Measurements from ENCODE around the gene ADD1.
A peak's percentile ranks its signal among the peaks of the same experiment; 100 is the strongest.

ADD1 gene

DNA sequence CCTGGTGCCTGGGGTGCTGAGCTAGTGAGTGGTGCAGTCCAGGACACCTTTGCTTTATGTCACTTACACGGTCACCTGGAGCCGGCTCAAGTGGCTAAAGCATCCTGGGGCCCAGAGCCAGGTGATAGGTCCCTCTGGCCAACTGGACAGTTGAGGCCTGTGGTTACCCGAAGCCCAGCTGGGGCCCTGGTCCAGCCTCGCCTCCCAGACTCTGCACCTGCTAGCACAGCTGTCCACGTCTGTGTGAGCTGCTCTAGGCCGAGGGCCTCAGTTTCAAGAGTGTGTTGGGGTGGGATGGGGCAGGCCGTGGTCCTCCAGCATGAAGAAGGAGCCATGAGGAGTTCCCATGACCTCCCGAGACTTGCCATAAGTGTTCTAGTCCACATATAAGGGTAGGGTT, 7.7 kb upstream of the ADD1 start:
- peak; percentile 13 for DNase-seq

DNA sequence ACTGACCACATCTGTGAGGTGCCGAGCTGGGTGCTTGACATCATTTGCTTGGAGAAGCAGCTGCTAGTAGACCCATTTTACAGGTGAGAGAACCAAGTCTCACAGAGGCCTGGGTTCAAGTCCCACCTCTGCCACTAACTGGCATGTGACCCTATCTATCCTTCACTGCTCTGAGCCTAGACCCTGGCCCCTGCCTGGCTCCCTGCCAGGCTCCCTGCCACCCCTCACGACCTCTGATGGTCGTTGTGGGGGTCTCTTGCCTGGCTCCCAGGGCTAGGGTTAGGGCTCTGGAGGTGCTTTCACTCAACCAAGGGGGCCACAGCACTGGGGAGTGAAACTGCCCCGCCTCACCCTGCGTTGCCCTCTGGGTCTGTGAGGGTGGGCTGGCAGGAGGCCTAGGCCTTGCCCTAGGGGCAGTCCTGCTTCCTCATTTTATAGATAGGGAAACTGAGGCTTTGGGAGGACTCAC, 7.2 kb upstream of the ADD1 start:
- peak; percentile 16 for DNase-seq

DNA sequence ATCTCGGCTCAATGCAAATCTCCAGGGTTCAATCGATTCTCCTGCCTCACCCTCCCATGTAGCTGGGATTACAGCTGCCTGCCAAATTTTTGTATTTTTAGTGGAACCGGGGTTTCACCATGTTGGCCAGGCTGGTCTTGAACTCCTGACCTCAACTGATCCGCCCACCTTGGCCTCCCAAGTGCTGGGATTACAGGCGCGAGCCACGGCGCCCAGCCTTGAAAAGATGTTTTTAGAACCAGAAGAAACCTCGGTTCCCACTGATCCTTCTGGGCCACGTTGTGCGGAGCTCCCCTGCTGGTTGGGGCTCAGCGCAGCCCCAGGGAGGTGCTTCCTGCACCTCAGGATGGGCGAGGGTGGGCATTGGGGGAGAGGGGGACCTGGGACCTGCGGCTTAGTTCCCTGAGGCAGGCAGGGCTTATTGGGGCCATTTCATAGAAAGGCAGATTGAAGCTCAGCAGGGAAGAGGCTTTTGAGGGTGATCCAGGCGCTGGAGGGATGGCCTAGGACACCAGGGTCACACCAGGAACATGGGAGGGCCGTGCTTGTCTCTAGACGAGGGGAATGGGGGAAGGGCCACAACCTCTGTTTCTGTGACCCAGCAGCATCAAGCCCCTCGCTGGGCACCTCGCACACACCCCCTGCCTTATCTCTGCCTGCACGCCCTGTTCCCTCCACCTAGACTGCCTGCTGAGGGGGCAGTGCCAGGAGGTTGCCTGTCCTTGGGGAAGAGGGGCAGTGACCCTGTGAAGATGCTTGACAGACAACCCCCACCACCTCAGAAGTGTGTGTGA, 6.3 kb upstream of the ADD1 start:
- DNase-seq: no peak

DNA sequence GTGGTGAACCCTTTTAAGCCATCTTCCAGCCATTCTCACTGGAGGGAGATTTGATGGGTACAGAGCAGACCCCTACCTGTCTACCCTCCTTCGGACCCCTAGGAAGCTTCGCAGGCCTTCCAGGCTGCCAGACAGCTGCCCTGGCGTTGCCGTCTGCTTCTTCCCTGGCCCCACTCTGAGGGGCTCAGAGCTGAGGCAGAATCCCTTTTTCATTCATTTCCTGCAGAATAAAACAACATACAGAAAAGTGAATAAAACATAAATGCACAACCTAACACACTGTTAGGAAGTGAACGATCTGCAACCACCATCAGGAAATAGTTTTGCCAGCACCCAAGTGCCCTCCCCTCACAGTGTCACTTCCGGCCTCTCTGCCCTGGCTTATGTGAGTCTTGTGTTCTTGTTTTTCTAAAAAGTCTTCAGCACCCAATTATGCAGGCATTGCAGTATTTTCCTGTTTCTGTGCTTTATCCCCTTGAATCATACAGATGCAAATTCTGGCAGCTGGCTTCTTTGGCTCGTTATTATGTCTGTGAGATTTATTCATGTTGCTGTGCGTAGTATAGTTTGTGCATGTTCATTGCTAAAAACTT, 5.6 kb upstream of the ADD1 start:
- peak; percentile 69 for DNase-seq

DNA sequence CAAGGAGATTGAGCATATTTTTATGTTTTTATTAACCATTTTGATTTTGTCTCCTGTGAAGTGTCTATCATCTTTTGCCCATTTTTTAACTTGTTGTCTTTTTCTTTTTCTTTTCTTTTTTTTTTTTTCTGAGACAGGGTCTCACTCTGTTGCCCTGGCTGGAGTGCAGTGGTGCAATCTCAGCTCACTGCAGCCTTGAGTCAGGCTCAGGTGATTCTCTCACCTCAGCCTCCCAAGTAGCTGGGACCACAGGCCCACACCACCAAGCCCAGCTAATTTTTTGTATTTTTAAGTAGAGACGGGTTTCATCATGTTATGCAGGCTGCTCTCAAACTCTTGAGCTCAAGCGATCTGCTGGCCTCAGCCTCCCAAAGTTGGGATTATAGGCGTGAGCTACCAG, 4.6 kb upstream of the ADD1 start:
- DNase-seq: no peak

DNA sequence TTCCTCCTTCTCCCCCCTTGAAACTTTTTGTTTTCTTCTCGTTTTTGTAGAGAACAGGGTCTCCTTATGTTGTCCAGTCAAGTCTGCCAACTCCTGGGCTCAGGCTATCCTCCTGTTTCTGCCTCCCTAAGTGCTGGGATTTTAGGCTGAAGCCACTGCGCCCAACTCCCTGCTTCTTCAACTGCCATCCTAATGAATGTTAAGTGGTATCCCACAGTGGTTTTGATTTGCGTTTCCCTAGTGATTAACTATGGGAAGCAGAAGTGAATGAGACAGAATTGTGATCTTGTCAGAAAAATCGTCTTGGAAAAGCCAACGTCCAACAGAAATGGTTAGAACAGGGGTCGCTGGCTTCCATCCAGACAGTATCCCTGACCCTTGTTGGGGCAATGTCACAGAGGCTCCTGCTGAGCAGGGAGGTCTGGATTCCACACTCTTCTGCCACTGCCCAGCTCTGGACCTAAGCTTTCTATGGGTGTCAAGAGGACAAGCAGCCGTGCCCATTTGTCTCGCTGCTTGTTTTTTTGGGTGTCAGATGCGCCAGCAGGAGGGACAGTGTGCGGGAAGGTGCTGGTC, 869 bp upstream of the ADD1 start:
- no peak for DNase-seq

DNA sequence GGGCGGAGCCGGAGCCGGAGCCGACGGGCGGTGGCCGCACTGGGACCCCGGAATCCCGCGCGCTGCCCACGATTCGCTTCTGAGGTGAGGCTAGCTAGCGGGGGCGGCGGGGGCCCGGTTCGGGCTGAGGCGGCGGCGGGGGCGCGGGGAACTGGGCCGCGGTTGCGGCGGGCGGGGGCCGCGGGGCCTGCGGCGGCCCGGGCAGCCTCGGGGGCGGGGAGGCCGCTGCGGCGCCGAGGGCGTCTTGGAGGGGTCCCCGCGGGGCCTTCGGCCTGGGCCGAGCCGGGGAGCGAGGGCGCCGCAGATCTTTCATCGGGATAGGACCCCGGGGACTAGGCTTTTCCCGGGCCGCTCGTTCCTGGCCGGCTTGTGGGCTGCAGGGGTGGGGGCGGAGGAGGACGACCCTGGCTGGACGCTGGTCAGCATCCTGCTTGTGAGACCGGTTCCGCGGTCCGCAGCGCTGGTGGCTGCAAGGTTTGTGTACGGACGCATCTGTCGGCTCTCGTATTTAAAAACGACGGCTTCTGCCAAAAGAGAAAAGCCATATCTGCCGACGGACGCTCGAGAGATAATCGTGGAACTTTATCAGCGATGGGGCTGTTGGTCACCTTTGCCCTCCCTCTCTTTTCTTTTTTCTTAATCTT, 419 bp downstream of the ADD1 start:
- no peak for DNase-seq

DNA sequence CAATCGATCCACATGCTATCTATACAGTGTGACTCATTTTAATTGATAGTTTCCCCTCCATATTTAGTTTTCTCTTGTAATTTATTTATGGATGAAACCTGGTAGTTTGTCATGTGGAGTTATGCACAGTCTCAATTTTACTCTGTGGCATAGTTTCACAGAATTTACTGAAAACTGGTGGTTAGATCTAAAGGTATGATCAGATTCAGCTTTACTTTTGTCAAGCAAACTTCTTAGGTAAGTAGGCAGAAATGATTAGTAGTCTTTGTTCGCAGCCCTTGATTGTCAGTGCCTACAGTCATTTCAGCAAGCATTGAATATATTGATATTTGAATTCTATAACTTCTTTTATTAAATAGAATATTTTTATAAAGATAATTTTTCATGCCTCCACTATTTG, 2.5 kb downstream of the ADD1 start:
- no peak for DNase-seq

DNA sequence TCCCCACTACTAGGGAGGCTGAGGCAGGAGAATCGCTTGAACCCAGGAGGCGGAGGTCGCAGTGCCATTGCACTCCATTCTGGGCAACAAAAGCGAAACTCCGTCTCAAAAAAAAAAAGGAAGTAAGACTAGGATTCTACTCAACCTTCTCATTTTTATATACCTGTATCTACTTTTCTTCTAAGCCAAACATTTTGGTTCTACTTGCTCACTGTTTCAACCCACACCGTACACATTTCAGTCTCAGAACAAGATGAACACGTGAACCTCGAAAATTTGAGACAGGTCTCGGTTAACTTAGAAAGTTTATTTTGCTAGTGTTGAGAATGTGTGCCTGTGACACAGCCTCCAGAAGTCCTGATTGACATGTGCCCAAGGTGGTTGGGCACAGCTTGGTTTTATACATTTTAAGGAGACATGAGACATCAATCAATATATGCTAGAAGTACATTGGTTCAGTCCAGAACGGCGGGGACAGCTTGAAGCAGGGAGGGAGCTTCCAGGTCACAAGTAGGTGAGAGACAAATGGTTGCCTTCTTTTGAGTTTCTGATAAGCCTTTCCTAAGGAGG, 3.7 kb downstream of the ADD1 start:
- no peak for DNase-seq

DNA sequence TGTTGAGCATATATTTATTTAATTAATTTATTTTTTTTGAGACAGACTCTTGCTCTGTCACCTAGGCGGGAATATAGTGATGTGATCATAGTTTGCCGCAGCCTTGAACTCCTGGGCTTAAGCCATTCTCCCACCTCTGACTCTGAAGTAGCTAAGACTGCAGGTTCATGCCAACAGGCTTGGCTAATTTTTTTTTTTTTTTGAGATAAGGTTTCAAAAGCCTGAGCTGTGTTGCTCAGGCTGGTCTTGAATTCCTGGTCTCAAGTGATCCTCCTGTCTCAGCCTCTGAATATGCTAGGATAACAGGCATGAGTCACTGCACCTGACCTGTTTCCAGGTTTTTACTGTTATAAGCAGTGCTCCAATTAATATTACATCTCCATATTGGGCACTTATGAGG, 4.8 kb downstream of the ADD1 start:
- no peak for DNase-seq

DNA sequence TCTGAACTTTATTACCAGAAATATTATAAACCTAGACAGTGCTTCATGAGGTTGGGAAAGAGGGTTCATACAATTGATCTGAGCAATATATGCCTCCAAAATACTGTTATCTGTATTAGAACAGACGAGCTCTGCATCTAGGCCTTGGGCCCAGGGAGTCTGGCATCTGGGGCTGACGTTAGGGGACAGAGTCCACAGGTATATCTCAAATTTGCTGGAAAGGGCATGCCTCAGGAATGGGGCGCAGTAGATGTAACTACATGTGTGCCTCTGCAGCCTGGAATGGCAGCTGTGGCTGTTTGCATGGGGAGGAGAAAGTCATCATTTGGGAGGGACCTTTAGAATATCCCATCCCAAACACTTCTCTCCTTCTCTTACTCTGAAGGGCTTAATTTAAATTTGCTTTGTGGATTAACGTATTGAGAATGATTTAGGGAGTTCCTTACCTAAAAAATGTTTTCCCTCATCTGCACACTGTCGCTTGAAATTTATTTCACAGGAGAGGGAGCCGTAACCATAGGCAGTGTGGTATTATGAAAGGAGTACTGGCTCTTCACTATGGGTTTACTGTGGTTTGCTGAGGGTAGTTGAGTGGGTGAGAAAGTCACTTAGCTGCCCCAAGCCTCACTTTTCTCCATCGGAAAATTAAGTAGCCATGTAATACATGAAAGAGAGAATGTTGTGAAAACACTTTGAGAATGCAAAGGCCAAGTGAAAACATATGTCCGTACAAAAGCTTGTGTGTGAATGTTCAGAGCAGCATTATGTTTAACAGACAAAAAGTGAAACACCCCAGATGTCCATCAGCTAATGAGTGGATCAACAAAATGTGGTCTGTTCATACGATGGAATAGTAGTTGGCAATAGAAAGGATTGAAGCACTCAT, 5.9 kb downstream of the ADD1 start:
- no peak for DNase-seq

DNA sequence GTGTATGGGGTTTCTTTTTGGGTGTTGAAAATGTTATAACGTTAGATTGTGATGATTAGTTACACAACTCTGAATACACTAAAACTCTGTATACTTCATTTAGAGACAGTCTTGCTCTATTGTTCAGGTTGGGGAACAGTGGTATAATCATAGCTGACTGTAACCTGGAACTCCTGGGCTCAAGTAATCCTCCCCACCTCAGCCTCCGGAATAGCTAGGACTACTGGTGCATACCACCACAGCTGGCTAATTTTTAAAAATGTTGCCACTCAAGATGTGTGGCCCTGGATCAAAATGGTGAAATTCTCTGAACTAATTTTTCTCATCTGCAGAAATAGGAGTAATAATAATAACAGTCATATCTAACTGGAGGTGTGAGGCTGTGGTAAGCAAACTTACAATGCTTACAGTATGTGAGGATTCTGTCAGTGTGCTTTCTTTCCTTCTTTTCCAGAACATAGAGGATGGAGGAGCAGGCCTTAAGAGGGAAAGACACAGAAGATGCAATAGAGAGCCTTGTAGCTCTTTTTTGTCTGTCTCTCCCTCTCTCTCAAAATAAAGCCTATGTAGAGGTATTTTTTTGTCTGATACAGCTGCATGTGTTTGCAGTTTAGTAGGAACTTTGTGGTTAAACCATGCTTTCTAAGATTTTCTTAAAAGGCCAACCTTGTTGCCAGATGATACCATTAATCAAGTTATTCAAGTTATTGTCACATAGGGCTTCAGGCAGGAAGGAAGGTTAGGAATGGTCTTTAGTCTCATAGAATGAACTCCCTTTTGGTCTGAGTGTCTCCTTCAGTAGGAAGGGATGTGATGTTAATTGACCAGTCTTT, 7.5 kb downstream of the ADD1 start:
- no peak for DNase-seq

DNA sequence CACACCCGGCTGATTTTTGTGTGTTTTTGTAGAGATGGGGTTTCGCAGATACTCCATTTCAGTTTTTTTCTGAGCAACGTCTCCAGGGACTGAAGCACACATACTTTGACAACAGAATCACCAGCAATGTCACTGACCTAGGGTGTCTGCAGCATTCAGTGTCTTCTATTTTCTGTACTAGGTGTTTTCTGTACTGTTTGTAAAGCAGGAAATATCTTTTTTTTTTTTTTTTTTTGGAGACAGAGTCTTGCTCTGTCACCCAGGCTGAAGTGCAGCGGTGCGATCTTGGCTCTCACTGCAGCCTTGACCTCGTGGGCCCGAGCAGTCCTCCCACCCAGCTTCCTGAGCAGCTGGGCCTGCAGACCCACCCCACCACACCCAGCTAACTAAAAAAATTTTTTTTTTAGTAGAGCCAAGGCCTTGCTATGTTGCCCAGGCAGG, 8.9 kb downstream of the ADD1 start:
- DNase-seq: peak; percentile 41

DNA sequence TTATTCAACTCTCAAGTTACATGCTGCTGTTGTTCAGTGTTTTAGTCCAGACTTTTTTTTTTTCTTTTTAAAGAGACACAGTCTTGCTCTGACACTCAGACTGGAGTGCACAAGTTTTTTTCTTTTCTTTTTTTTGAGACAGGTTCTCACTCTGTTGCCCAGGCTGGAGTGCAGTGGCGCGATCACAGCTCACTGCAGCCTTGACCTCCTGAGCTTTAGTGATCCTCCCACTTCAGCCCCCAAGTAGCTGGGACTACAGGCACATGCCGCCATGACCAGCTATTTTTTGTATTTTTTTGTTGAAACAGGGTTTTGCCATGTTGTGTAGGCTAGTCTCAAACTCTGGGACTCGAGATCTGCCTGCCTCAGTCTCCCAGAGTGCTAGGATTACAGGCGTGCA, 11.9 kb downstream of the ADD1 start:
- no peak for DNase-seq

DNA sequence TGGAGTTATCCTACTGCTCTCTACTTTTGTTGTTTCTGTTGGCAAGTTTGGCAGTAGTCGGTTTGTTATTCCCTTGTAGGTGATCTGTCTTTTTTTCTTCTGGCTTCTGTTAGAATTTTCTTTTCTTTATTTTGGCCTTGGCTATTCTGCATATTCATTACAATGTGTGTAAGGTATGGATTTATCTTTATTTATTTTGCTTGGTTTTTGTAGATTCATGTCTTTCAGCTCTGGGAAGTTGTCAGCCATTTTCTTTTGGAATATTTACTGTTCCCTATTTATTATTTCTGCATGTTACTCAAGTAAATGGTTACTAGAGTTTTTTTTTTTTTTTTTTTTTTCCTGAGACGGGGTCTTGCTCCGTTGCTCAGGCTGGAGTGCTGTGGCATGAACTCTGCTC, 12.6 kb downstream of the ADD1 start:
- DNase-seq: no peak

DNA sequence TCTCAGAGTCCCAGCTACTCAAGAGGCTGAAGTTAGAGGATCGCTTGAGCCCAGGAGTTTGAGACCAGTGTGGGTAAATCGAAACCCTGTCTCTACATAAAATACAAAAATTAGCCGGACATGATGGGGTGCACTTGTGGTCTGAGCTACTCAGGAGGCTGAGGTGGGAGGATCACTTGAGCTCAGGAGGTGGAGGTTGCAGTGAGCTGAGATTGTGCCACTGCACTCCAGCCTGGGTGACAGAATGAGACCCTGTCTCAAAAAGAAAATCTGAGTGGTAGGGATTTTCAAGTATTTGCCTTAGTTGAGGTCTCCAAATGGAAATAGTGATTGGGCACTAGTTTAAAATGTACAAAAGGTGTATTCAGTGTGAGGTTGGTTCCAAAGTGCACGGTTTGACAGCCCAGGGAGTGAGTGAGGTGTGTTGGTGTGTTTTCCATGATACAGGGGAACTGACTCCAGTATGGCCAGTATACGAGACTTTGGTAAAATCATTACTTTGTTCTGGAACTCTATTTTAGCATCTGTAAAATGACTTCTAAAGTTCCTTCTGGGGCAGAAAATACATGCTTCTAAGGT, 13.8 kb downstream of the ADD1 start:
- no peak for DNase-seq

DNA sequence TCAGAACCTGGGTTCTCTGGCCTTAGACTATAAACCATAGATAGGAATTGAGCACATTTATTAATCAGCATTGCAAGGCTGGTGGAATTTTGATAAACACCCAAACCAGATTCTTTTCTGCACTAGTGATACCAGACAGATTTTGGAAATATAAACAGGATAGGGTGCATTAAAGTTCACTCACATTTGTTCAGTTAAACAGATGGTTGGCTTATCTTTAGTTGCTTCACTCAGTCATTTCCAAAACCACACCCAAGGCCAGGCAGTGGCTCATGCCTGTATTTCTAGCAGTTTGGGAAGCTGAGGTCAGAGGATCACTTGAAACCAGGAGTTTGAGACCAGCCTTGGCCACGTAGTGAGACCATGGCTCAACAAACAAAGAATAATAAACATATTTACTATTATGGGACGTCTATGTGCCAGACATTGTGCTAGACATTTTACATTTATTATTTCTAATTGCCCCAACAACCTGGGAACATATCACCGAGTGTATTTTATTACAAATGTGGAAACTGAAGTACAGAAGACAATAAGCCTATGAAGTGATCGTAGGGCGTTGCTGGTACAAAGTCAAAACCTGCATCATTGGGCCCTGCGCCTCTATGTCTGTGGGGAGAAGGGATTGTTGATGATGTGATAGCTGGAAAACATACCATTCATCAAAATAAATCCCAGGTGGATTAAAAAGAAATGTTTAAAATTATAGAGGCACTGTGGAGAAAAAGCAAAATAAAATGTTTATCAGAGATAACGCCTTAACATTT, 15.0 kb downstream of the ADD1 start:
- no peak for DNase-seq

DNA sequence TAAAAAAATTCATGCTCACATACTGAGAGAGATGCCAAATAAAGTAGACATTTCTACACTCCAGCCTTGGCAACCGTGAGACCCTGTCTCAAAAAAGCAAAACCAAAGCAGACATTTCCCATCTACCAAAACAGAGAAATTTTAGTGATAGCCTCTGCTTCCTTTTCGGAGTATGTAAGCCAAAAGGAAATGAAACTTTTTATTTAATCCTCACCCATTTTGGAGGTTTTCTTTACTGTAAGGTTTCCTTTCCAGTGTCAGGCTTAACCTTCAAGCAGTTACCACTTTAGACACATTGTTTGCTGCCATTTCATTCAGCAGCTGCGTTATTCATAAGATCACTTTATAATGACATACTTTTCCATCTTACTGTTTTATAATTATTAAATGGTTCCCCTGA, 15.9 kb downstream of the ADD1 start:
- DNase-seq: no peak

DNA sequence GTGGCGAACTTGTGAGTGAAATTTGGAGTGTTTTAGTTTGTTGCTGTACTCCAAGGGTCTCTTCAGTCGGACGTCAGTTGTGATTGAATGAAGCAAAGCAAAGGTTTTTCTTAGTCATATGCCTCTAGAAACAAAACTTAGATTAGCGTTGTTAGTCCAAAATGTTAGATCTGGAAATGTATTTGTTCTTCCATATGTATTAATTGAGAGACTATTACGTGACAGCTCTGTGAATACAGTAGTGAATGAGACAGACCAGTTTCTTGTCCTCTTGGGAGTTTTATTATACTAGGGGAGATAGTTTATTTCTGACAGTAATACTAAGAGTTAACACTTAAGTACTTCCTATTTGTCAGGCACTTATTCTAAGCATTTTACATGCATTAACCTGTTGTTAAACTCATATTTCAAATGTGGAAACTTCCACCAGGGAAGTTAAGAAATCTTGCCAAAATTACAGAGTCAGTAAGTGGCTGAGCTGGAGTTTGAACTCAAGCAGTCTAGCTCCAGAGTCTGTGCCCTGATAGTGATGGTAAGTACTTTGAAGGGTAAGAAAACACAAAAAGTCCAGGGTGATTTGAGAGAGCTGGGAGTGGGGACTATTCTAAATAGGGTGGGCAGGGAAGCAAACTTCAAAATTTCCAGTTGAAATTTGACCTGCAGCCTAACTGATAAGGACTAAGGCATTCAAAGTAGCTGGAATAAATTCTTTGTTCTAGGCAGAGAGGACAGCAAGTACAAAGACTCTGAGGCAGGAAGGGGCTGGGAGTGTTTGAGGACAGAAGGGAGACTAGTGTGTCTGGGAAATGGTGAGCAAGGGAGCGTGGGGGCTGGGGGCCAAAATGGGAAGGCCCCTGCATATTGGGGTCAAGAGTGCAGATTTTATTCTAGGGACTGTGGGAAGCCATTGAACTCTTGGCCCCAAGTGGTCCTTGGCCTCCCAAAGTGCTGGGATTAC, 17.0 kb downstream of the ADD1 start:
- no peak for DNase-seq

Data from activated T-cell treated with anti-CD3 and anti-CD28 coated beads, Interleukin-2, amount 50 U/mL, for 1 hour (primary cell).